GM12865 (cell line): ENCODE data around the gene VGLL4.

ENCODE experiments used
- DNase-seq: peaks from one replicate; pipeline ENCODE4 v3.0.0; 2010; ENCODE audit warnings: low read depth
- H3K4me3 ChIP-seq: 2 replicates; pipeline ENCODE4 v1.5.1; 2011; ENCODE audit warnings: mild to moderate bottlenecking, low read depth, low read length, control low read depth
- TF ChIP-seq, protein P1 (sequence below): IDR thresholded peaks from 2 replicates; pipeline ENCODE4 v1.5.1; 2011; ENCODE audit warnings: low read length, control low read depth, low read depth, inconsistent platforms; ENCODE audit not compliant: insufficient read depth; ENCODE audit errors: missing control alignments

The VGLL4 gene

GRCh38 chr3:11570251-11570650 lies 73.5 kb downstream of the VGLL4 start:
- DNase-seq = no peak
- no peak overlapping the region for H3K4me3 ChIP-seq
- TF ChIP-seq, protein P1, sequence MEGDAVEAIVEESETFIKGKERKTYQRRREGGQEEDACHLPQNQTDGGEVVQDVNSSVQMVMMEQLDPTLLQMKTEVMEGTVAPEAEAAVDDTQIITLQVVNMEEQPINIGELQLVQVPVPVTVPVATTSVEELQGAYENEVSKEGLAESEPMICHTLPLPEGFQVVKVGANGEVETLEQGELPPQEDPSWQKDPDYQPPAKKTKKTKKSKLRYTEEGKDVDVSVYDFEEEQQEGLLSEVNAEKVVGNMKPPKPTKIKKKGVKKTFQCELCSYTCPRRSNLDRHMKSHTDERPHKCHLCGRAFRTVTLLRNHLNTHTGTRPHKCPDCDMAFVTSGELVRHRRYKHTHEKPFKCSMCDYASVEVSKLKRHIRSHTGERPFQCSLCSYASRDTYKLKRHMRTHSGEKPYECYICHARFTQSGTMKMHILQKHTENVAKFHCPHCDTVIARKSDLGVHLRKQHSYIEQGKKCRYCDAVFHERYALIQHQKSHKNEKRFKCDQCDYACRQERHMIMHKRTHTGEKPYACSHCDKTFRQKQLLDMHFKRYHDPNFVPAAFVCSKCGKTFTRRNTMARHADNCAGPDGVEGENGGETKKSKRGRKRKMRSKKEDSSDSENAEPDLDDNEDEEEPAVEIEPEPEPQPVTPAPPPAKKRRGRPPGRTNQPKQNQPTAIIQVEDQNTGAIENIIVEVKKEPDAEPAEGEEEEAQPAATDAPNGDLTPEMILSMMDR = no peak

- no peak overlapping the region for H3K4me3 ChIP-seq
- TF ChIP-seq, protein P1 = no peak
- DNase-seq = no peak
These were observed 74.5 kb downstream of the VGLL4 start for GRCh38 chr3:11569156-11569741.

- H3K4me3 ChIP-seq = no peak overlapping the region
- DNase-seq = no peak
- TF ChIP-seq, protein P1 = no peak
These were observed 75.1 kb downstream of the VGLL4 start for GRCh38 chr3:11568503-11569155.

- no peak for DNase-seq
- H3K4me3 ChIP-seq = no peak overlapping the region
- TF ChIP-seq, protein P1 = no peak
These were observed 75.9 kb downstream of the VGLL4 start for GRCh38 chr3:11567516-11568467.

- TF ChIP-seq, protein P1 = no peak
- DNase-seq = no peak
- no peak overlapping the region for H3K4me3 ChIP-seq
These were observed 76.8 kb downstream of the VGLL4 start for GRCh38 chr3:11566916-11567315.

DNA sequence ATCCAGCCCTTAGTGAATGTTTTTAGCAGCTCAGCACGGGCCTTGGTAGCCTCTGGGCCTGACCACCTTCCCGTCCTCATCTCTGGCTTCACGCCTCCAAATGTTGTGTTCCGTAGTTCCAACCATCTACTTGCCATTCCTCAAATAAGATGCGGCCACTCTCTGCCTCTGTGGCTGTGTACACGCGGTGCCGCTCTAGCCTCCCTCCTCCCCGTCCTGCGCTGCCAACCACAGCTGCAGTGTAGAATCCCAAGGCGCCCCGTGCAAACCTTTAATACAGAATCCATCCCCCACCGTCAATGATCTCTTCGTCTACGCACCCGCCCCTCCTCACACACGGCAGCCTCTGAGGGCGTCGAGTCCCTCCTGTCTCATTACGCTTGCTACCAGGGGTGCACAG lies 77.2 kb downstream of the VGLL4 start:
- DNase-seq = no peak
- TF ChIP-seq, protein P1 = no peak
- H3K4me3 ChIP-seq = no peak overlapping the region
